GM12891 (cell line): ENCODE results near the gene CRAMP1.

Source experiments
- DNase-seq: peaks from one replicate; pipeline ENCODE4 v3.0.0; 2011; ENCODE audit warnings: low spot score; ENCODE audit not compliant: insufficient read length
- FAIRE-seq: peaks from 2 replicates; lab custom pipeline; 2011; peaks lifted over from hg19 to GRCh38; lab: Jason Lieb, UNC
- PAX5 ChIP-seq: IDR thresholded peaks from 2 replicates; pipeline ENCODE4 v1.6.1; 2011; ENCODE audit warnings: low read length, moderate library complexity, mild to moderate bottlenecking; ENCODE audit not compliant: insufficient read depth, severe bottlenecking
- POLR2A ChIP-seq: IDR thresholded peaks from 2 replicates; pipeline ENCODE4 v1.6.1; 2011; ENCODE audit warnings: low read depth, low read length, control low read depth
- POLR2AphosphoS5 ChIP-seq: IDR thresholded peaks from 2 replicates; pipeline ENCODE4 v1.6.1; 2011; ENCODE audit warnings: low read depth, low read length, control low read depth
- POU2F2 ChIP-seq: IDR thresholded peaks from 2 replicates; pipeline ENCODE4 v1.6.1; 2011; ENCODE audit warnings: low read depth, mild to moderate bottlenecking, control low read depth, low read length, moderate library complexity
- SPI1 ChIP-seq: IDR thresholded peaks from 2 replicates; pipeline ENCODE4 v1.6.1; 2011; ENCODE audit warnings: low read depth, low read length, control low read depth
- TAF1 ChIP-seq: IDR thresholded peaks from 2 replicates; pipeline ENCODE4 v1.6.1; 2011; ENCODE audit warnings: low read depth, low read length, control low read depth

Gene CRAMP1

GRCh38 chr16:1613211-1613622 is 1.1 kb downstream of the CRAMP1 start:
- FAIRE-seq = peak; percentile 13

GRCh38 chr16:1613728-1614455 is 1.7 kb downstream of the CRAMP1 start:
- TF ChIP-seq POLR2AphosphoS5 (no peak), POLR2A (no peak), PAX5 (no peak), SPI1 (no peak), POU2F2 (no peak), TAF1 (no peak)
- FAIRE-seq = no peak
- no peak for DNase-seq

More at GRCh38 chr16:1613211-1613622, 1.1 kb downstream of the CRAMP1 start:
- TF ChIP-seq TAF1 (no peak), POLR2A (no peak), SPI1 (no peak), POU2F2 (no peak), POLR2AphosphoS5 (no peak), PAX5 (no peak)
- no peak for DNase-seq

- DNase-seq (peak; percentile 63), FAIRE-seq (no peak)
- no peak for TF ChIP-seq SPI1
- no peak for TF ChIP-seq TAF1
- TF ChIP-seq PAX5 = no peak
- no peak for TF ChIP-seq POLR2AphosphoS5
- TF ChIP-seq POU2F2 = no peak
- TF ChIP-seq POLR2A = no peak
These were observed 2.4 kb downstream of the CRAMP1 start for GRCh38 chr16:1614456-1615102.

GRCh38 chr16:1615761-1616160 is 3.6 kb downstream of the CRAMP1 start:
- no peak for FAIRE-seq
- no peak for DNase-seq
- TF ChIP-seq PAX5 (no peak), POU2F2 (no peak), TAF1 (no peak), POLR2A (no peak), SPI1 (no peak), POLR2AphosphoS5 (no peak)

GRCh38 chr16:1619976-1620375 is 7.8 kb downstream of the CRAMP1 start:
- DNase-seq (no peak), FAIRE-seq (no peak)
- no peak for TF ChIP-seq POLR2AphosphoS5
- TF ChIP-seq POLR2A = no peak
- no peak for TF ChIP-seq PAX5
- TF ChIP-seq POU2F2 = no peak
- TF ChIP-seq SPI1 = no peak
- TF ChIP-seq TAF1 = no peak

- TF ChIP-seq POU2F2 (no peak), POLR2A (no peak), POLR2AphosphoS5 (no peak), SPI1 (no peak), TAF1 (no peak)
- no peak for FAIRE-seq
- DNase-seq = no peak
These were observed 8.2 kb downstream of the CRAMP1 start for GRCh38 chr16:1620391-1620790.

- DNase-seq (peak; percentile 38), FAIRE-seq (peak; percentile 83)
- peak; percentile 34; the same call in 1 of the 2 replicates for TF ChIP-seq SPI1
- no peak for TF ChIP-seq POU2F2
These were observed 9.7 kb downstream of the CRAMP1 start for GRCh38 chr16:1621851-1622250.

GRCh38 chr16:1626327-1626726 is 14.2 kb downstream of the CRAMP1 start:
- DNase-seq = no peak
- FAIRE-seq = no peak
- TF ChIP-seq POLR2A (no peak), SPI1 (no peak), POLR2AphosphoS5 (no peak), TAF1 (no peak), POU2F2 (no peak), PAX5 (no peak)

- DNase-seq (no peak), FAIRE-seq (no peak)
- no peak for TF ChIP-seq PAX5
- no peak for TF ChIP-seq POU2F2
- no peak for TF ChIP-seq POLR2AphosphoS5
- TF ChIP-seq SPI1 = no peak
- no peak for TF ChIP-seq POLR2A
- TF ChIP-seq TAF1 = no peak
These were observed 14.6 kb downstream of the CRAMP1 start for GRCh38 chr16:1626776-1627175.

- no peak for FAIRE-seq
- no peak for DNase-seq
These were observed 18.5 kb downstream of the CRAMP1 start for GRCh38 chr16:1630450-1631213.

More at GRCh38 chr16:1630450-1631213, 18.5 kb downstream of the CRAMP1 start:
- no peak for TF ChIP-seq SPI1
- TF ChIP-seq POLR2A = no peak
- TF ChIP-seq POLR2AphosphoS5 = no peak
- no peak for TF ChIP-seq PAX5
- TF ChIP-seq POU2F2 = no peak
